Motor neuron (in vitro differentiated cells): Measurements from ENCODE around the gene CBFB. TPM values are rescaled to one million over a fixed set of nuclear protein-coding genes. Genes with fewer than 3 reads are reported as not detected.
"Not testable (repeated sequence)": the region's sequence is repeated elsewhere in the genome, so short reads cannot be mapped to it uniquely, and the experiment has no call there.

Source experiments
- ATAC-seq, 8 experiments: fragments of 200-7000 bp; cut with Tn5 transposase; replicated peaks in 6 of 8; 2 replicates each; pipeline ENCODE4 v1.8.0; 2021; ENCODE audit warnings: mild to moderate bottlenecking in 8 of 8, moderate library complexity in 8 of 8
- H3K27ac ChIP-seq, 2 donors: fragments of 250-450 bp; sonication (Bioruptor Pico); 2 replicates each; pipeline ENCODE4 v1.9.0; 2021; ENCODE audit warnings: antibody characterized with exemption in 2 of 2, mild to moderate bottlenecking in 2 of 2, moderate library complexity in 1 of 2
- H3K4me1 ChIP-seq, 2 donors: fragments of 250-450 bp; sonication (Bioruptor Pico); replicated peaks in 1 of 2; 2 replicates each; pipeline ENCODE4 v1.6.1; 2021; ENCODE audit warnings: antibody characterized with exemption in 2 of 2, mild to moderate bottlenecking in 2 of 2, moderate library complexity in 1 of 2
- H3K4me3 ChIP-seq, 5 donors: fragments of 250-450 bp; sonication (Bioruptor Pico); 2 replicates each; pipeline ENCODE4 v1.9.0; 2021; ENCODE audit warnings: antibody characterized with exemption in 5 of 5, mild to moderate bottlenecking in 5 of 5, moderate library complexity in 4 of 5
- WGBS, 10 experiments: fragments of 450-650 bp; shearing (Covaris generic); methylation state at CpG; one replicate each; pipeline ENCODE4 v1.0.0; 2022; 5-methylcytosine and 5-hydroxymethylcytosine counted together
- in situ Hi-C, 9 experiments: fragments of 400-800 bp; cut with MboI; loops; one replicate each; pipeline ENCODE4 v1.15.0; 2021; ENCODE audit warnings: low sequenced_read_pairs in 9 of 9, low pct_unique_long_range_greater_than_20kb in 2 of 9; ENCODE audit not compliant: unreplicated experiment in 9 of 9
- total RNA-seq, 8 experiments: library from RNA; unstranded; fragments of 300-600 nt; gene quantifications; 2 replicates each; pipeline versions ENCODE4 v1.2.3 to v1.2.4, GENCODE V29; 2022

CBFB gene
- total RNA-seq, 8 experiments from 2014 or later: 20.1 to 77.7 (median 33.0) TPM

DNA sequence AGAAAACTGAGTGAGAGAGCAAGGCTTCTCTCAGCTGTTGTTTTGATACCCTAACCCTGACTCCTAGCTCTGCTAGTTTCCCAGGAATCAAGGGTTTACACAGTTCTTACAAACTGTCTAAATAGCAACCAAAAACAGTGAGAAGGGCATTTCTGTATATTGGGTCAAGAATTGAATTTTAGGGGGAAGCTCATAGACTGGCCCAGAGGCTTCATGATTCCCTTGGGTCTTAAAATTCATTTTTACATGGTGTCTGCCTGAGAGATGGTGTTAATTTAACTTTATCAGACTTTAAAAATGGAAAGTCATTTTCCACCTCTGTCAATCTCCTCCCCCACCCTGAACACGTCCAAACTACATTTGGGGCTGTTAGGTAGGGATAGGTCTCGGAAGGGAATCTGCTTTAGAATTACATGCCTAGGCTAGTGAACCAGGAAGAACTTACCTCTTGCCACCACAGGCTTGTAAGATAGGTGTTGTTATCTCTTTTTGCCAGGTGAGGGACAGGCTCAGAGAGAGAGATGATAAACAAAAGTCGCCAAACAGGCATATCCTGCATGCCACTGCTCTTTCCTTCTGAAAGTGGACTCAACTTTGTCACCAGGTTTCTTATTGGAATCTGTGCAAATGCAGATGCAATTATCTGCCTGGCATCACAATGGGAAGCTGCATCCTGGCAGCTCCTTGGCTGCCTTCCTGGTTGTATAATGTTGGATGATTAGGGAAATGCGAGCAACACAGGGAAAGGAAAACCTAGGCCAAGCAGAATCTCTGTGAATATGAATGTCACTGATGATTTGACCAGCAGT, 83.8 kb downstream of the CBFB start:
- Histone ChIP-seq H3K4me1 (peaks cover 12 to 16% of the 10 kb centered on the region in 2 donors), H3K4me3 (no peak overlapping the region), H3K27ac (no peak overlapping the region)
- in situ Hi-C loops: no loop called here
- ATAC-seq: no peak
- WGBS, 10 experiments: 75 to 100% (median 96%) methylated on average over 1 to 3 of the region's 4 CpGs; no CpG with 5 or more reads in 3 of the 10 experiments

DNA sequence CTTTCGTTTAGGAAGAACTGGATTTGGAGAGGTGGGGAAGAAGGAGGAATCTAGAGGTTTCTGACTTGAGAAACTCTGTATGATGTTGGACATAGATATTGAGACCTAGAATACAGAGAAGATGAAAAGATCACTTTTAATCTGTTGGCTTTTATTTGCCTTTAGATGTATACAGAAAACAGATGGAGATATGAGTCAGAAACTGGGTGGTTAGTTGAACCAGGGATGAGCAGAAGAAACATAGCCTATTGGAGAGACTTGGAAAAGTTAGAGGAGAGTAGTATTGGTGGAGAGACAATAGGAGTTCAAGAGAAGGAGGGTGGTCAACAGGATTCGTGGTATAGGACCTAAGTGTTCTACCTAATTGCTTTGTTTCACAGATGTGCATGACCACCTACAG, 85.8 kb downstream of the CBFB start:
- Histone ChIP-seq H3K4me3 (no peak overlapping the region), H3K4me1 (peaks cover 7 to 10% of the 10 kb centered on the region in 2 donors), H3K27ac (no peak overlapping the region)
- in situ Hi-C loops: no loop called here
- no peak for ATAC-seq
- WGBS, 10 experiments: 65 to 100% (median 83%) methylated on average over 1 to 2 of the region's 2 CpGs; no CpG with 5 or more reads in 2 of the 10 experiments

DNA sequence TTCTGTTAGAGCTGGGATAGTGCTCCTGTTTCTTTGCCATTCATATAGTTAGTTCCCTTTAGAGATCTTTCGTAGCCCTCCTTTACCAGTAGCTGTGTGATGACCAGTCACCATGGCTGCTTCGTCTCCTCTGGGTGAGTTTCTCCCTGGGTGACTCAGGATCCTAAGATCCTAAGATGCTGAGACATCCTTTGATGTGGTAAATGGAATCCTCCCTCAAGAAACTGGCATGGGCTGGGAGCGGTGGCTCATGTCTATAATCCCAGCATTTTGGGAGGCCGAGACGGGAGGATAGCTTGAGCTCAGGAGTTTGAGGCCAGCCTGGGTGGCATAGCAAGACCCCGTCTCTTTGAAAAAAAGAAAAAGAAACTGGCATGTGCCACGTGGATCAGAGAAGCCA, 86.7 kb downstream of the CBFB start:
- Histone ChIP-seq H3K27ac (no peak overlapping the region), H3K4me3 (no peak overlapping the region), H3K4me1 (peaks cover 5 to 8% of the 10 kb centered on the region in 2 donors)
- in situ Hi-C loops: no loop called here
- ATAC-seq: peak in 2 of 8 experiments; percentile 65 to 69
- WGBS, 10 experiments: 29 to 100% (median 77%) methylated on average over 1 to 6 of the region's 7 CpGs; no CpG with 5 or more reads in 5 of the 10 experiments

DNA sequence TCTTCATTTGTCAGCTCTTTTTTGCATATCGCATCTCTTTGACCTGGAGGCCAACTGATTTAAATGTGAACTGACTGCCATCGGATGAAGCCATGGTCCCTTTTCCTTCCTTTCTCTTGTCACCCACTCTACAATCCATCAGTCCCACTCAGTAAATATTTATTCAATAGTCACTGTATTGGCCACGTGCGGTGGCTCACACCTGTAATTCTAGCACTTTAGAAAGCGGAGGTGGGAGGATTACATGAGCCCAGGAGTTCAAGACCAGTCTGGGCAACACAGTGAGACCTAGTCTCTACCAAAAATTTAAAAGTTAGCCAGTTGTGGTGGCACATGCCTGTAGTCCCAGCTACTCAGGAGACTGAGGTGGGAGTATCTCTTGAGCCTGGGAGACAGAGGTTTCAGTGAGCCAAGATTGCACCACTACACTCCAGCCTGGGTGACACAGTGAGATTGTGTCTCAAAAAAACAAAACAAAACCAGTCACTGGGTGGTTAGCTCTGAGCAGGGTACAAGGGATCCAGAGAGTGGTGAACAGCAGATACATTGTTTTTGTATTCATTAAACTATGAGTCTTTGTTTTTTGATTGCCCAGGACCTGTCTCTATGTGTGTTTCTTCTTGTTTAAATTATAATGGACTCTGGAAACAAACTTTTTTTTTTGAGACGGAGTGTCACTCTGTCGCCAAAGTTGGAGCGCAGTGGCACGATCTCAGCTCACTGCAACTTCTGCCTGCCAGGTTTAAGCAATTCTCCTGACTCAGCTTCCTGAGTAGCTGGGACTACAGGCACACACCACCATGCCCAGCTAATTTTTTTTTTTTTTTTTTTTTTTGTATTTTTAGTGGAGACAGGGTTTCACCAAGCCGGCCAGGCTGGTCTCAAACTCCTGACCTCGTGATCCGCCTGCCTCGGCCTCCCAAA, 87.7 kb downstream of the CBFB start:
- in situ Hi-C loops: no loop called here
- Histone ChIP-seq H3K27ac (no peak overlapping the region), H3K4me3 (no peak overlapping the region), H3K4me1 (no peaks in the 10 kb centered on the region)
- WGBS, 10 experiments: 64 to 100% (median 85%) methylated on average over 3 to 12 of the region's 13 CpGs; no CpG with 5 or more reads in 1 of the 10 experiments
- no peak for ATAC-seq

DNA sequence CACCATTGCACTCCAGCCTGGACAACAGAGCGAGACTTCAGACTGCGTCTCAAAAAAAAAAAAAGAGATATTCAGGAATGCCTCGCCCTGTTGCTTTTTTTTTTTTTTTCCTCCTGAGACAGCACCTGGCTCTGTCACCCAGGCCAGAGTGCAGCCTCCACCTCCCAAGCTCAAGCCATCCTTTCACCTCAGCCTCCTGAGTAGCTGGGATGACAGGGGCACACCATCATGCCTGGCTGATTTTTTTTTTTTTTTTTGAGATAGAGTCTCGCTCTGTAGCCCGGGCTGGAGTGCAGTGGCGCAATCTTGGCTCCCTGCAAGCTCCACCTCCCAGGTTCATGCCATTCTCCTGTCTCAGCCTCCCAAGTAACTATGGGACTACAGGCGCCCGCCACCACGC, 88.8 kb downstream of the CBFB start:
- Histone ChIP-seq H3K27ac (no peak overlapping the region), H3K4me1 (no peaks in the 10 kb centered on the region), H3K4me3 (no peak overlapping the region)
- 80 to 100% (median 93%) methylated on average over 1 to 6 of the region's 9 CpGs; no CpG with 5 or more reads in 3 of the 10 experiments for WGBS, 10 experiments
- no peak for ATAC-seq
- in situ Hi-C loops: no loop called here

DNA sequence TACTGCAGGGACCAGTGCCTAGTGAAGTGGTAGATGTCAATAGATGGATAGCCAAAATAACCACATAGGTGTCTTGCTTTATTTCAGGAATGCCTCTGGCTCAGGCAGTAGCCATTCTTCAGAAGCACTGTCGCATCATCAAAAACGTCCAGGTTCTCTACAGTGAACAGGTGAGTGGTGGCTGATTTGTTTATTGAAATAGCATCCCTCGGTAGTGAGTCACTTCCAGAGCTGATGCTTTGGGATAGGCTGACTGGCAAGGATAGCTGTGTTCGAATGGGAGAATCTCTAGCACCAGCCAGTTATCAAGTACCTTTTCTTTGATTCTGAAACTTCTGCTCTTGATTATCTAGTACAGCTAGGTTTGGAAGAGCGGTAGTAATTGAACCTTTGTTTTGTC, 91.1 kb downstream of the CBFB start:
- in situ Hi-C loops: no loop called here
- 50 to 100% (median 86%) methylated on average over 1 to 5 of the region's 5 CpGs; no CpG with 5 or more reads in 2 of the 10 experiments for WGBS, 10 experiments

DNA sequence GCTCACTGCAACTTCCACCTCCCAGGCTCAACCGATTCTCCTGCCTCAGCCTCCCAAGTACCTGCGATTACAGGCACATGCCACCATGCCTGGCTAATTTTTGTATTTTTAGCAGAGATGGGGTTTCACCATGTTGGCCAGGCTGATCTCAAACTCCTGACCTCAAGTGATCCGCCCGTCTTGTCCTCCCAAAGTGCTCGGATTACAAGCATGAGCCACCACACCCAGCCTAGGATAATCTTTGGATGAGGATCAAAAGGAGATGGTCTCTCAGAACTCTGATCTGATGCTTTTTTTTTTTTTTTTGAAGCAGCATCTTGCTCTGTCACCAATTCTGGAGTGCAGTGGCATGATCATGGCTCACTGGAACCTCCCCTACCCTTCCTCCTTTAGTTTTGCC, 93.8 kb downstream of the CBFB start:
- ATAC-seq, H3K4me1 ChIP-seq, H3K27ac ChIP-seq, H3K4me3 ChIP-seq, in situ Hi-C loops: not testable (repeated sequence)
- WGBS, 10 experiments: 78 to 100% (median 96%) methylated on average over 1 to 5 of the region's 5 CpGs; no CpG with 5 or more reads in 3 of the 10 experiments

More for the DNA sequence above, 91.1 kb downstream of the CBFB start:
- H3K4me3 ChIP-seq: no peak overlapping the region
- no peaks in the 10 kb centered on the region for H3K4me1 ChIP-seq
- ATAC-seq: no peak
- no peak overlapping the region for H3K27ac ChIP-seq

DNA sequence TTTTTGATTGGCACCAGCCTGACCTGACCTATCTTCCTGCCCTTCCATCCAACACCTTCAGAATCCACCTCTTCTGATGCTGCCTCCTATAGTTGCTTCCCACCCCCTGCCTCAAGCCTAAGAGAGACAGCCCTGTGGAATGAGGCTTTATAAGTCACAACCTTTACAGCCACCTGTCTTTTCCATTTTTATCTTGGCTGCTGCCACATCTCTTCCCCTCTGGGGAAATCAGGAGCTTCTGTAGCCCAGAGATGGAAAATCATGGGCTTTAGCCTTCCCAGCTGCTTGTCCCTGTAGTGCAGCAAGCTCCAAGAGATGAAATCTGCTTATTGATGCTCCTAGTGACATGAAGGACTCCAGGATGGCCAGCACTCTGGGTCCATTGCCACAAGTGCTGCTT, 99.5 kb downstream of the CBFB start:
- Histone ChIP-seq H3K27ac (no peak overlapping the region), H3K4me1 (no peaks in the 10 kb centered on the region)
- in situ Hi-C loops: no loop called here

DNA sequence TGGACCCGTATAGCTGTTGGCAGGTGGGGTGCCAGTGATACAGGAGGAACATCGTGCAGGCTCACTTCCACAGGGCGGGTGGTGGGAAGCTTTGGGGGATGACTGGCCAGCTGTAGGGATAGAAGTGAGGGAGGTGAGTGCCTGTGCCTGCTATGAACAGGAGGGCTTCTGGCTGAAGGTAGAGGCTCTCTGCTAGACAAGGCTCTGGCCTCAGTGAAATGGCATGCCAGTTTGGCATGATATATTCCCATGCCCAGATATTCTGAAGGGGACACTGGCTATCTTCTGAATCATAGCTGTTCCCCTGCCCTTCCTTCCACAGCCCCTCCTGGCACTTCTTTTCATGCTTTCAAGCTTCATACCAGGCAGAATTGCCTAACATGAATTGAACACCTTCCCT, 99.9 kb downstream of the CBFB start:
- H3K4me3 ChIP-seq: no peak overlapping the region
- no peak for ATAC-seq
- no peaks in the 10 kb centered on the region for H3K4me1 ChIP-seq
- no peak overlapping the region for H3K27ac ChIP-seq
- in situ Hi-C loops: no loop called here
- WGBS, 10 experiments: 80 to 100% (median 100%) methylated on average over 1 to 3 of the region's 3 CpGs; no CpG with 5 or more reads in 5 of the 10 experiments

More for the DNA sequence above, 99.5 kb downstream of the CBFB start:
- ATAC-seq: no peak
- no peak overlapping the region for H3K4me3 ChIP-seq

DNA sequence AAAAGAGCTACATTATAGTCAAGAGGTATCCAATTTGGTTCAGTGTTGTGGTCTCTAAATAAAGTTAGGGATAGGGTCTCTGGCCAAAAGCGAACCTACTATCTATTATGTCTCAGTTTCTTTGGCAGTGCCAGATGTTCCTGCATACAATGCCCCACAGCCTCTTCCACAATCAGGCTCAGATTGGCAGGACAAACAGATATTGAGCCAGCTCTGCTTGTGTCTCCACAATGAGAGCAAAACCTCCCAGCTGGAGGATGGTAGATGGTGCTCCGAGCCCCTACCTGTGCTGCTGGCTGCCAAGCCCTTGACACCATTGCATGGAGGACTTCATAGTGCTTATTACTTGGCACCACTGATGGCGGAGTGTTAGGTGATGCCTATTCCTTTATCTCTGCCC, 100.5 kb downstream of the CBFB start:
- no peak overlapping the region for H3K27ac ChIP-seq
- no peak for ATAC-seq
- WGBS, 10 experiments: 77 to 100% (median 100%) methylated on average over 1 to 3 of the region's 3 CpGs; no CpG with 5 or more reads in 5 of the 10 experiments
- no peak overlapping the region for H3K4me3 ChIP-seq
- in situ Hi-C loops: no loop called here
- H3K4me1 ChIP-seq: no peaks in the 10 kb centered on the region

DNA sequence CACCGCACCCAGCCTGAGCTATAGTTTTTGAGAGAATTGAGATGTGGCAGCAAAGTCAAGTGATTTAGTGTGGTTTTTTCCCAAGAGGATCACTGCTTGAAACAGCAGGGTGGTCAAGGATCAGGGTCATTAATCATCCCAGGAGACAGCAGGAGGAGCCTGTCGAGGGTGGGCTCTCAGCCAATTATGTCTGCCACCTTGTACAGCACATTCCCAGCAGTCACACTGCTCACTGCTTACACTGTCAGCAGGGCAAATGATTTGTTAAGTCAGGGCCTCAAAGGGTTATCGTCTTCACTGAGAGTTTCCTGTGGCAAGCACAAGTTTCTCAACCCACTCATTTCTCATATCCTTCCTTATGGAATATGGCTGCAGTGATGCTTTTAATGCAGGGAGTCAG, 108.7 kb downstream of the CBFB start:
- ATAC-seq: peak in 1 of 8 experiments; percentile 22
- no peaks in the 10 kb centered on the region for H3K4me1 ChIP-seq
- H3K4me3 ChIP-seq: no peak overlapping the region
- 0 to 59% (median 35%) methylated on average over 1 to 3 of the region's 3 CpGs; no CpG with 5 or more reads in 3 of the 10 experiments for WGBS, 10 experiments
- in situ Hi-C loops: no loop called here
- H3K27ac ChIP-seq: no peak overlapping the region

DNA sequence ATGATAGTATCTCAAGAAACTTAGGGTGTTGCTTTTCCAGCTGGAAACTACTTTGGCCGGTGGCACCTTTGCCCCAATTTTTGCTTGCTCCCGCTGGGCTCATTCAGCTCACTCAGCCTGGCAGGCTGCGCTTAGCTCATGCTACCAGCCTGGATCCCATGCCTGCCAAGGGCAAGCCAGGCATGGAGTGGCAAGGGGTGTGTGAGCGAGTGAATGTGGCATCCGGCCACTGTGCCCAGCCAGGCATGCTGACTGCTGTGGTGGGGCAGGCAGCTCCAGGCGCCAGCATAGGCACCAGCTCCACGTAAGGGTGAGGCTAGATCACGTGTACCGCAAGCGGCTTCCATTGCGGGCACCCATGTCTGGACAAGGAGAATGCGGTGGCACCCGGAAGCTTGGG, 112.4 kb downstream of the CBFB start:
- Histone ChIP-seq H3K27ac (no peak overlapping the region), H3K4me3 (no peak overlapping the region), H3K4me1 (no peaks in the 10 kb centered on the region)
- in situ Hi-C loops: no loop called here
- no peak for ATAC-seq
- WGBS, 10 experiments: 83 to 100% (median 96%) methylated on average over 1 to 8 of the region's 13 CpGs; no CpG with 5 or more reads in 3 of the 10 experiments

DNA sequence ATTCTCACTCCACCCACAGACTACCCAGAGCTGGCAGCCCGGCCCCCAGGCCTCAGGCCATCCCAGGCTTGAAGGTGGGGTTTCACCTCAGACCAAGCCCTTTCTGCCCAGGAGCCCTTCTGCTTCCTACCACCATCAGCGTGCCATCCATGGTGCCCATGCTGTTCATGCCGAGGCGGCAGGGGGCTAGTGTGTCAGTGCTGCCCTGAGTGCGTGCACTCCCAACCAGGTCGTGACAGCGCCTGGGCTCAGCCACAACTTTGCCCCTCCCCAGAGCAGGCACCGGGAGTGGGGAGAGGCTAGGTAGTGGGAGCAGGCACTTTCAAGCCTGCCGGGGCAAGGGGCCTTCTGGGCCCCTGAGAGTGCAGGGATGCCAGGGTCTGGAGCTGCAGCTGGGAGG, 113.4 kb downstream of the CBFB start:
- no peak overlapping the region for H3K4me3 ChIP-seq
- ATAC-seq: no peak
- H3K27ac ChIP-seq: no peak overlapping the region
- no peaks in the 10 kb centered on the region for H3K4me1 ChIP-seq
- WGBS, 10 experiments: 80 to 100% (median 97%) methylated on average over 1 to 5 of the region's 9 CpGs; no CpG with 5 or more reads in 7 of the 10 experiments
- in situ Hi-C loops: no loop called here
